ENCODE data around the gene MVB12B. TPM values are rescaled to one million over a fixed set of nuclear protein-coding genes. Genes with fewer than 3 reads are reported as not detected.
A peak's percentile ranks its signal among the peaks of the same experiment; 100 is the strongest.

Gene MVB12B
- polyA plus RNA-seq, 6 donors from 2014 or later = 1.2 to 2.6 (median 2.5) TPM; not detected in 1

GRCh38 chr9:126502417-126503332 lies 176.0 kb downstream of the MVB12B start:
- Mint-ChIP-seq H3K36me3 (no peaks in the 10 kb centered on the region), H3K27ac (no peak overlapping the region), H3K9me3 (peaks cover 0 to 1% (median 0%) of the 10 kb centered on the region in 7 donors), H3K4me1 (peaks cover 9 to 23% (median 15%) of the 10 kb centered on the region in 3 donors), H3K27me3 (peaks cover 7 to 35% (median 31%) of the 10 kb centered on the region in 3 donors), H3K4me3 (no peak overlapping the region)
- DNase-seq (no peak), ATAC-seq (ENCODE audit: low read depth in 2 of 2) (no peak)

- no peaks in the 10 kb centered on the region for H3K36me3 Mint-ChIP-seq
- H3K4me3 Mint-ChIP-seq = no peak overlapping the region
- DNase-seq (no peak), ATAC-seq (ENCODE audit: low read depth in 2 of 2) (no peak)
- H3K27me3 Mint-ChIP-seq = peaks cover 6 to 31% (median 24%) of the 10 kb centered on the region in 3 donors
- peaks cover 9 to 23% (median 15%) of the 10 kb centered on the region in 3 donors for H3K4me1 Mint-ChIP-seq
- H3K27ac Mint-ChIP-seq = no peak overlapping the region
- peaks cover 0 to 1% (median 0%) of the 10 kb centered on the region in 7 donors for H3K9me3 Mint-ChIP-seq
Observed at GRCh38 chr9:126503333-126504085, 176.9 kb downstream of the MVB12B start.

GRCh38 chr9:126504086-126504976 lies 177.7 kb downstream of the MVB12B start:
- Mint-ChIP-seq H3K36me3 (no peaks in the 10 kb centered on the region), H3K4me3 (no peak overlapping the region), H3K9me3 (peaks cover 0 to 1% (median 0%) of the 10 kb centered on the region in 7 donors), H3K27ac (peak overlapping the region in 1 of 6 donors; percentile 54), H3K27me3 (peaks cover 0 to 28% (median 19%) of the 10 kb centered on the region in 3 donors), H3K4me1 (peaks cover 9 to 17% (median 12%) of the 10 kb centered on the region in 3 donors)
- no peak for ATAC-seq (ENCODE audit: low read depth in 2 of 2)
- DNase-seq = no peak

GRCh38 chr9:126504977-126505455 lies 178.4 kb downstream of the MVB12B start:
- peak overlapping the region in 2 of 6 donors; percentile 54 to 74 for H3K27ac Mint-ChIP-seq
- H3K4me1 Mint-ChIP-seq = peaks cover 9 to 11% (median 9%) of the 10 kb centered on the region in 3 donors
- ATAC-seq (ENCODE audit: low read depth in 2 of 2) (no peak), DNase-seq (no peak)
- H3K36me3 Mint-ChIP-seq = no peaks in the 10 kb centered on the region
- peaks cover 0 to 26% (median 12%) of the 10 kb centered on the region in 3 donors for H3K27me3 Mint-ChIP-seq
- no peak overlapping the region for H3K4me3 Mint-ChIP-seq
- peaks cover 0 to 1% (median 0%) of the 10 kb centered on the region in 7 donors for H3K9me3 Mint-ChIP-seq

- Mint-ChIP-seq H3K27ac (peak overlapping the region in 2 of 6 donors; percentile 33 to 74), H3K4me1 (peaks cover 3% of the 10 kb centered on the region in 3 donors), H3K9me3 (no peaks in the 10 kb centered on the region), H3K4me3 (no peak overlapping the region), H3K36me3 (no peaks in the 10 kb centered on the region), H3K27me3 (peaks cover 0 to 18% (median 4%) of the 10 kb centered on the region in 3 donors)
- DNase-seq (no peak), ATAC-seq (ENCODE audit: low read depth in 2 of 2) (no peak)
Observed at GRCh38 chr9:126505697-126506346, 179.2 kb downstream of the MVB12B start.

- H3K4me1 Mint-ChIP-seq = no peaks in the 10 kb centered on the region
- no peak overlapping the region for H3K27ac Mint-ChIP-seq
- DNase-seq (no peak), ATAC-seq (ENCODE audit: low read depth in 2 of 2) (no peak)
- no peaks in the 10 kb centered on the region for H3K9me3 Mint-ChIP-seq
- peaks cover 4 to 19% (median 6%) of the 10 kb centered on the region in 3 donors for H3K27me3 Mint-ChIP-seq
- H3K4me3 Mint-ChIP-seq = no peak overlapping the region
- H3K36me3 Mint-ChIP-seq = no peaks in the 10 kb centered on the region
Observed at GRCh38 chr9:126506361-126507317, 180.0 kb downstream of the MVB12B start.

- Mint-ChIP-seq H3K4me3 (no peak overlapping the region), H3K9me3 (no peaks in the 10 kb centered on the region), H3K27ac (no peak overlapping the region), H3K4me1 (no peaks in the 10 kb centered on the region), H3K36me3 (no peaks in the 10 kb centered on the region), H3K27me3 (peaks cover 7 to 25% (median 8%) of the 10 kb centered on the region in 3 donors)
- DNase-seq (no peak), ATAC-seq (ENCODE audit: low read depth in 2 of 2) (no peak)
Observed at GRCh38 chr9:126507318-126508109, 180.9 kb downstream of the MVB12B start.

- no peaks in the 10 kb centered on the region for H3K9me3 Mint-ChIP-seq
- H3K27ac Mint-ChIP-seq = no peak overlapping the region
- H3K4me3 Mint-ChIP-seq = no peak overlapping the region
- no peaks in the 10 kb centered on the region for H3K4me1 Mint-ChIP-seq
- DNase-seq (no peak), ATAC-seq (ENCODE audit: low read depth in 2 of 2) (no peak)
- no peaks in the 10 kb centered on the region for H3K36me3 Mint-ChIP-seq
- H3K27me3 Mint-ChIP-seq = peaks cover 10 to 30% (median 14%) of the 10 kb centered on the region in 3 donors
Observed at GRCh38 chr9:126508171-126508591, 181.6 kb downstream of the MVB12B start.

GRCh38 chr9:126508928-126509327 lies 182.3 kb downstream of the MVB12B start:
- no peaks in the 10 kb centered on the region for H3K9me3 Mint-ChIP-seq
- ATAC-seq (ENCODE audit: low read depth in 2 of 2) (no peak), DNase-seq (no peak)
- H3K4me1 Mint-ChIP-seq = no peaks in the 10 kb centered on the region
- no peak overlapping the region for H3K27ac Mint-ChIP-seq
- no peak overlapping the region for H3K4me3 Mint-ChIP-seq
- H3K36me3 Mint-ChIP-seq = no peaks in the 10 kb centered on the region
- H3K27me3 Mint-ChIP-seq = peaks cover 15 to 36% (median 17%) of the 10 kb centered on the region in 3 donors

GRCh38 chr9:126509718-126510117 lies 183.1 kb downstream of the MVB12B start:
- H3K27me3 Mint-ChIP-seq = peaks cover 15 to 37% (median 17%) of the 10 kb centered on the region in 3 donors
- H3K9me3 Mint-ChIP-seq = no peaks in the 10 kb centered on the region
- no peaks in the 10 kb centered on the region for H3K36me3 Mint-ChIP-seq
- H3K27ac Mint-ChIP-seq = no peak overlapping the region
- H3K4me3 Mint-ChIP-seq = no peak overlapping the region
- H3K4me1 Mint-ChIP-seq = no peaks in the 10 kb centered on the region
- ATAC-seq (ENCODE audit: low read depth in 2 of 2) = no peak
- DNase-seq = no peak

- Mint-ChIP-seq H3K4me1 (peaks cover 0 to 4% (median 0%) of the 10 kb centered on the region in 3 donors), H3K9me3 (no peaks in the 10 kb centered on the region), H3K27ac (no peak overlapping the region), H3K36me3 (no peaks in the 10 kb centered on the region), H3K4me3 (peak overlapping the region in 1 of 8 donors; percentile 12), H3K27me3 (peaks cover 21 to 45% (median 25%) of the 10 kb centered on the region in 3 donors)
- ATAC-seq (ENCODE audit: low read depth in 2 of 2) (no peak), DNase-seq (no peak)
Observed at GRCh38 chr9:126510564-126510963, 183.9 kb downstream of the MVB12B start.

Data from naive B cell (primary cell).